NCI-H187 treated with DMSO at 0.1 percent for 48 hours (cell line): Measurements from ENCODE around the gene GPR21.

ENCODE experiments used
- DNase-seq: peaks from one replicate; lab custom pipeline; 2025; lab: John Stamatoyannopoulos, UW

The GPR21 gene

DNA sequence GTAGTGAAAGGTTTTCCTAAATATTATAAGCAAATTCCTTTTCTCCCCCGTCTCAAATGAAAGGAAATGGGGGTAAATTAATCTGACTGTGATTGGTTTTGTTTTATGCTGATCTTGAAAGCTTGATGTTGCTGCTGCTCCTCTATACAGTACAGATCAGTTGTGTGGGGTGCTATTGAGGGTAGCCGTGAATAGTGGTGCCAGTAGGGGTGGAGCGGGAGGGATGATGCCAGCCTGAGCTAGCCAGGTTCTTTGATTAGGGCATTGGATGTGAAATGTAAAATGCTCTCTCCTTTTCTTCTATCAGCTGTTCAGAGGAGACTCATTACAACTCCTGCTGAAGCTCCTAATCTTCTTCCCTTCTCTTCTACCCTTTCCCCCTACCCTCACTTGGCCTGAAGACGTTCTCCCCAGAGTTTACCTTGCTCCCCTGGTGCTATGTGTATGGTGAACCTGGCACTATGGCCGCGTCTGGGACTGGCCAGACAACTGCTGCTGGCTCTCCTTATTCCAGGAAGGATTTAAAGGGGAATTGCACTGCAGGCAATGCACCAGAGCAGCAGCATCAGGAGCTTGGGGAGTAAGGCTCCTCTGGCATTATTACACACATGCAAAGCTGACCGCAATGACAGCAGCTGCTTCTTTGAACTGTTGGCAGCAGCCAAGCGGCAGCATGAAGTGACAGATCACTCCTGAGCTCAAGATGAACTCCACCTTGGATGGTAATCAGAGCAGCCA, 566 bp downstream of the GPR21 start:
- no peak for DNase-seq

DNA sequence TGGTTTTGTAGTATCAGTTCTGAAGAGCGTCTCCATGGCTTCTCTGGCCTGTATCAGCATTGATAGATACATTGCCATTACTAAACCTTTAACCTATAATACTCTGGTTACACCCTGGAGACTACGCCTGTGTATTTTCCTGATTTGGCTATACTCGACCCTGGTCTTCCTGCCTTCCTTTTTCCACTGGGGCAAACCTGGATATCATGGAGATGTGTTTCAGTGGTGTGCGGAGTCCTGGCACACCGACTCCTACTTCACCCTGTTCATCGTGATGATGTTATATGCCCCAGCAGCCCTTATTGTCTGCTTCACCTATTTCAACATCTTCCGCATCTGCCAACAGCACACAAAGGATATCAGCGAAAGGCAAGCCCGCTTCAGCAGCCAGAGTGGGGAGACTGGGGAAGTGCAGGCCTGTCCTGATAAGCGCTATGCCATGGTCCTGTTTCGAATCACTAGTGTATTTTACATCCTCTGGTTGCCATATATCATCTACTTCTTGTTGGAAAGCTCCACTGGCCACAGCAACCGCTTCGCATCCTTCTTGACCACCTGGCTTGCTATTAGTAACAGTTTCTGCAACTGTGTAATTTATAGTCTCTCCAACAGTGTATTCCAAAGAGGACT, 1.5 kb downstream of the GPR21 start:
- no peak for DNase-seq

DNA sequence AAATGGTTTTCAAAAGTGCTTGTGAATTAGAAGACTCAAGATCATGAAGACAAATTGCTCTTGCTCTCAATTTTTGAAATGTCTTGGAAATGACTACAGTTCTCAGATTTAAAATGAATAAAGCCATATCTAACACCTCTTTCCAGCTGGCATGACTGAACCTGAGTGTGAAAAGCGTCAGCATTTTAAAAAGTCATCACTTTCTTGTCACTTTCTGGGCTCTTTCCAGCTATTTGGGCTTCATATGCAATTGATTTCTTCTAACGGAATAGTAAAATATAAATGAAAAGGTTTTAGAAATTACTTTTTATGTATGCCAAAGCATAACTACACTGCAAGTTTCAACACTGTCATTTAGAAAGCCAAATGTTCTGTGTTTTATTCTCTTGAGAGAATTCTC, 2.3 kb downstream of the GPR21 start:
- no peak for DNase-seq

DNA sequence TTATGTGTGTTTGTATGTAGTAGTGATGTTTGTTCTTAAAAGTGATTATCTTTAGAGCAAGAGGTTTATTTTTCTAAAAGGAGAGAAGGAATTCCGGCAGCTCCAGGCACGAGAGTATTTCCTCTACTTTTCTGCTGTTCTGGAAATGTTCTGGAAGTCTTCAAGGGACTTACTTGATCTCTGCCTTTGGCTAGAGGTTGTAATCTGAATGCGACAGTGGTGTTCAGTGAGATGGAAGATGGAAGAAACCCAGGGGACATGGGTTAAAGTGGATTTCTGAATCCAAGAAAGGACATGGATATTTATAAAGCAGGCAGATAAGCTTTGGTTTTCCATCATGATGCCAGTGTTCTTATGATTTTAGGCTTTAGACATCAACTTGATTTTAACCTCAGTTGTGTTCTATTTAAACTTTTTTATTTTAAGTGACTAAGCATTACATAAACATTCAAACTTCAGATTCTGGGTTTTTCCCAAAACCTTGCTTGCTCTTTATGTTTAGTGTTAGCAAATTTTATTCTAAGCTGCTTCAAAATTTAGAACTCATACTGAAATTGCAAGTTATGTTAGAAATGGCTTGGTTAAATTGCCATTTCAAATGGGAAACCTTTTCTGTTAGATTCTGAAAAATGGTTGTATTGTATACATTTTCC, 3.6 kb downstream of the GPR21 start:
- DNase-seq, result no peak

DNA sequence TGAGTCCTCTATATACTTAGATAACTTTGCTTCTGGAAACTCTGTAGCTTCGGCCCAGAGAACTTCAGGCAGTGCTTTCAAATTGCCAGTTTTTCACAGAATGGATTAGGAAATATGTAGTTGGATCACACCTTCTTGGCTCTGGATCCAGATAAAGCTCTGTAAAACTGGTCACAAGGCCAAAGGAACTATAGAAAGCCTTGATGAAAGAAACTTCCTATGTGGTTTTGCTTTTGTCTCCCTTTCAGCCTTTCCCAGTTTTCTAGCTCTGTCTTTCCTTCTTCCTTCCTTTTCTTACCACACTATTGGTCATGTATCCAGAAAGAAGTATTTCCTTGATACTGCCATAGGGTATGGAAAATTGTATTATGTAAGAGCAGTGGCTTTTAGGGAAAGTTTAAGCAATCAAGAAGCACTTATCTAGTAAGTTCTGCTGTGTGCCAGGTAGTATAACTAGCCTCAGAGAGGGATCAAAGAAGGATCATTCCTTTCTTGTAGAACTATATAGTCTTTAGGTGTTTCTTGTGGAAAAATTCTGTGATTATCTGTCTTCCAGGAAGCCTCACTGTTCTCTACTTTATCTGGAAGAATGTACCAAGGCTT, 6.3 kb downstream of the GPR21 start:
- DNase-seq, result no peak

DNA sequence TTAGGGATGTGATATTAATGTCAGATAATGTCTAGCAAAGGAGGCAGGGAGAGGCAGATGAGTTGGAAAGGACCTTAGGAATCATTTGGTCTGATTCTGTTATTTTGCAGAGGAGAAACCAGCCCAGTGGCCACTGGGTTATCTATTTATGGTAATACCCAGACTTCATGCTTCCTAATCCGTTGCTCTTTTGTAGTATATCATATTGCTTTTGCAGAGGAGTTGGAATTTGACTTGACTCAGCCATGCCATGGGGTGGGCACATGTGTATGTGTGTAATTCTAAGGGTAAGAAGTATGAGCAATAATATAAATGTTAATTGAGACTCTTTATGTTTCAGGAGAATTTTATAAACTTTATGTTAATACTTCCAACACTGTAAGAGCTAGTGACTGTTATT, 7.3 kb downstream of the GPR21 start:
- no peak for DNase-seq

DNA sequence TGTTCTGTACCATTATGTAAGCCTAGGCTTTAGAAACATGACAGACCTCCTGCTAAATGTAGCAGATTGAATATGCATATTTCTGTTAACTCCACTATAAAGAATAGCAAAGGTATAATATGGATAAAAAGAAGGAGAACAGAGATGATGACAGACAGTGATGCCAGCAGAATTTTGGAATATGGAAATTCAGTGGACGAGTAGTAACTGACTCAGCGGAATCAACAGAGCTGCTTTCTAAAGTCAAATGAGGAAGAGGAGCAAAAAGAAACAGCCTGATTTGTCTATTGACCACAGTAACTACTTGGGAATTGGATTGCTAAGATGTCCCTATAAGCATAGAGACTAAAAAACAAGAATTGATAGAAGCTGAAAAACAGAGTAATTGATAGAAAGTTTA, 8.0 kb downstream of the GPR21 start:
- no peak for DNase-seq

DNA sequence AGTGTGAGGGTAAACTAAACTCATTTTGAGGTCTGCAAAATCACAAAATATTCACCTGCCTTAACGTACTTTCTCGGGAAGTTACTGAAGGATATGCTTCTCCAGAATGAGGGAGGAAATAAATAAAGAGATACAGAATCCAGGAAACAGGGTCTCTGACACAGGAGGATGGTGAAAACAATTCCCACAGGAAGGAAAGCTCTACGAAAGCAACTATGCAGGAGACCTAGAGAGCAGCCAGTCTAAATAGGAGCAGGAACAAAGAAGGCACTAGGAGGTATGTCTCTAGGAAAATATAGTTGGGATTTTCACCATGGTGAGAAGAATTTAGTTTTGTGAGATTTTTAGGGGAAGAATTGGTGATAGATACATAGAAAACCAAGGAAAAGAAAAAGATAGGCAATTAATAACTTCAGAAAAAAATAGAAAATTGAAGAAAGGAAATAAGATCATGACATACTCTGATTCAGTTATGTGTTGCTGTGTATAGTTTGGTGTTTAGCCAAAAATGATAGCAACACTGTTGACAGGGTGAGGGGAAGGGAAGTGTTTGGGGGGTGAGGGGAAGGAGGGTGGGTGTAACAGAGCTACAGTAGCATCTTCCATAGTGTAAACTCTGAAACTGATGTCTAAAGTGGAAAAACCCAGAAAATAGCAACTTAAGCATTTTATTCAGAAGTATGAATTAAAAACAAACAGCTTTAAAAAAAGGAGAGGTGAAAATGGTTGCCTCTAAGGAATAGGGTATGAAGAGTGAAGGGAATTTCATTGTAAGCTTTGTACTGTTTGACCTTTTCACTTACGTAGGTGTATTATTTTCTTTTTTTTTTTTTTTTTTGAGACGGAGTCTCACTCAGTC, 9.8 kb downstream of the GPR21 start:
- no peak for DNase-seq

DNA sequence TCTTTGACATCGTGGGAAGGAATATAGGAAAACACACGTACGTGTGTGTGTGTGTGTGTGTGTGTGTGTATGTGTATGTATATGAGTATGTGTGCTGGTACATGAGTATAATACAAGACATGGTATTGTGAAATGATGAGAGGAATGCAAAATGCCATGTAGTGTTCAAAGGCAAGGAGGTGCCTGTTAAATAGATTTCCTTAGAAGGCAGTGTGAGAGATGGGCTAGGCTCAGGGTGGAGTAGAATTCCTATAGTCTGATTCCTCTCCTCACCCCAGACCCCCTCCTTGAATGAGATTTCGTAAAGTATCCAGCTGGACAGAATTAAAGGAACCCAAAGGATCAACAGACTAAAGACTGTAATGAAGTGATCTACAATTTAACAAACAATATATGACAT, 11.1 kb downstream of the GPR21 start:
- DNase-seq, result no peak

DNA sequence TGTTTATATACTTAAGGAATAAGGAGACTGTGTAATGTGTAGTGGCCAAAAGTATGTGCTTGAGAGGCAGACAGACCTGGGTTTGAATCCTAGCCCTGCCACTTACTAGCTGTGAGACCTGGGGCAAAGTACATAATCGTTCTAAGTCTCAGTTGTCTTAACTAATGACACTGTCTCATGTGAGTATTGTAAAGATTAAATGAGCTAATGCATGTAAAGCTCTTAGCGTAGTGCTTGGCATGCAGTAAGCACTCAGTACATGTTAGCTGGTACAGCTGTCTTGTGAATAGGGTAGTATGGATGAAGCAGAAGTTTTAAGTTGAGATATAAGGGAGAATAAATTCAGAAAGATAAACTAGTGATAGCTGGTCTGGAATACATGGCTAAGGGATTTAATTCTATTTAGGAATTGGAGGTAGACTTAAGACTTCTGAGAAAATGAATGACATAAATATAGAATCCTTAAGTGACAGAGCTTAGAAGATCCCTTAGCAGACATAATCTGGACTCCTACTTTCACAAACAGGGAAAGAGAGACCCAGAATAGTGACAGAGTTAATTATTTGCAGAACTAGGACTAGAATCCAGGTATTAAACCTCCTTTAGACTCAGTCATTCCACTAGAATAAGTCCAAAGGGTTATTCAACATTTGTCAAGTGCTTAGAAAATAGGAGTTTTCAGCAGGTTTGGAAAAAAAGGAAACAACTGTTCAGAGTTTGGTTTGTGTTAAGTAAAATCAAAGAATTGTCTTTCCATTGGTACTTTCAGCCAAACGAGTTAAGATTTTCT, 13.1 kb downstream of the GPR21 start:
- DNase-seq, result no peak

DNA sequence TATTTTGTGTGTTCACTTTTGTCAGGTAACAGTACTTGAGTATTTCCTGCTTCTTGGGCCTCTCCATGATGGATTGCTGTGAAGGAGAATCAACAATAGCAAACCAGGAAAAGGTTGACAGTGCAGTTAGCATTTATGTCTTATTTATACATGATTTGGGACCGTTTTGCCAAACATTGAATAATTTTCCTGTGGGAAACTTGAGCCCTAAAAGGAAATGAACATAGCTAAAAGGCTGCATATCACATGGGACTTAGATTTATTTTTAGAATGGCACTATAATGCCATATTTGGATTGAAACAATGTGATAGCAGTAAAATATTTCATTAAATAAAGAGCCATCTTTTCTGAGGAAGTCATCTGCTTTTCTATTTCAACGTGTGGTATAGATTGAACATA, 15.3 kb downstream of the GPR21 start:
- DNase-seq, result no peak

DNA sequence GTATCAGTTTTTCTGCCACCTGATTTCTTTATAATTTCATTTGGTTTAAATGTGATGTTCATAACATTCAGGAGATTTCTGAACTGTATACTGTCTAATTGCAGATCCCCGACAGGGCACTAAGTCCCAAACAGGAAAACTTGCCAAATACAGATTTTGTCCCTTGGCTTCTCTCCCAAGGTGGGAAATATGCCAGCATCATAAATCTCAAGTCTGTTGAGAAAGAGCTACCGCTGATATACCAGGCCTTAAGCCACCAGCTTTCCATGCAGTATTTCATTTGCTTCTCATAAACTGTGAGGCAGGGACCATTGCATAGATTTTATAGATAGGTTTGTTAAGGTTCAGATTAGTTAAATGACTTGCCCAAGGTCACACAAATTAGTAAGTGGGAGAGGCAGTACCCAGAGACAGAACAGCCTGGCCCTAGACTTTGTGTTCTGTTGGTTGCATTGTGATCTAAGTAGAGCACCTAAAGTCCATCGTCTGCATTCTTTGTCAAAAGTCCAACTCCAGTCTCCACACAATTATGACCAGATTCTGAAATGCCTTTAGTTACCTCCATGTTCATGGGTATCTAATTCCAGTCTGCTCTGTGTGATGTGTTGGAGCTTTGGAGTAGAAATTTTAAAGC, 16.2 kb downstream of the GPR21 start:
- DNase-seq, result no peak

DNA sequence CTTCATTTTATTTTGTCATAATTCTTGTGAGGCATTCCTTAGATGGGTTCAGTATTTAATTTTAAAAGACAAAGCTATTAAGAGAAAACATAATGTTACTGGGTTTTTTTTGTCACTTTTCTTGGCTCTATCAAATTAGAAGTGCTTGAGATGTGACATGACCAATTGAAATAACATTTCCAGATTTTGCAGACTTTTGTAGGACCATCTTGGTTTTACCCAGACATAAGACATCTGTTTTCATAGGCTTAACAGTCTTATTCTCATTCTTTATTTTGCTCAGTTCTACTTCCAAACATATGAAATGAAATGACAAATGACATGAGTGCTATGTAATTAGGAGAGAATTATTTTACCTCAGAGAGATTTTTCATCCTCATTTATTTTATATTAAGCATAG, 19.6 kb downstream of the GPR21 start:
- DNase-seq, result no peak

DNA sequence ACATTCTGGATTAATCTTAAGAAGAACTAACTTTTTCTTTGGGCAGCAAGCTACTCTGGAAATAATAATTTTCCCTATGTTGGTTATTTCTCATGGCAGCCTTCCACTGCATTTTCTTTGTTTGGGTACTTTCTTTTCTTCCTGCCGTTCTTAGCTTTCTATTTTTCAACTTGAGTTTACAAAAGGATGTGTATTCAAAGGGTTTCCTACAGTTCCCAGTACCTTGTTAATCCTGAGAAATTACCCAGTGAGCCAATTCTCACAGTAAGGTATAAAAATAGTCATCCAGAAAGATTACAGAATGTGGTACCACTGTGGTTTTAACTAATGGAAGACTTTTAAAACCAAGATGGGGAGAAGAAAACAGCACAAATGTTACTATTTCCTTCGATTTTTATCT, 20.2 kb downstream of the GPR21 start:
- no peak for DNase-seq

DNA sequence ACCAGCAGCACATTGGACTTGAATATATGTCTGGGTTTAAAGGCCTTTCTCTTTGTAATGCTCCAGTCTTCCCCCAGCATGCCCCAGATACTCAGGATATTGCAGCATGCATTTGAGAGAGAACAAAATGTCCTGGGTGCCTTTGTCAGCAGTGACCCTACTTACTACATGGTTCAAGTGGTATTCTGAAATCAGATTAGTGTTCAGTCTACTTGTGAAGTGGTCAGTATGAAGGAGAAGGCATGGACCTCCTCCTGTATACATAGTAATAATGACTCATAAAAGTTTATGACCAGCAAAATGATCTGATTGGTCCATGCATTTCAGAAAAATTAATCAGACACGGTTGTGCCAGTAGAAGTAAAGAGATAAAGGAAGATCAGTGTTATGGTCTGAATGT, 25.4 kb downstream of the GPR21 start:
- DNase-seq, result no peak

DNA sequence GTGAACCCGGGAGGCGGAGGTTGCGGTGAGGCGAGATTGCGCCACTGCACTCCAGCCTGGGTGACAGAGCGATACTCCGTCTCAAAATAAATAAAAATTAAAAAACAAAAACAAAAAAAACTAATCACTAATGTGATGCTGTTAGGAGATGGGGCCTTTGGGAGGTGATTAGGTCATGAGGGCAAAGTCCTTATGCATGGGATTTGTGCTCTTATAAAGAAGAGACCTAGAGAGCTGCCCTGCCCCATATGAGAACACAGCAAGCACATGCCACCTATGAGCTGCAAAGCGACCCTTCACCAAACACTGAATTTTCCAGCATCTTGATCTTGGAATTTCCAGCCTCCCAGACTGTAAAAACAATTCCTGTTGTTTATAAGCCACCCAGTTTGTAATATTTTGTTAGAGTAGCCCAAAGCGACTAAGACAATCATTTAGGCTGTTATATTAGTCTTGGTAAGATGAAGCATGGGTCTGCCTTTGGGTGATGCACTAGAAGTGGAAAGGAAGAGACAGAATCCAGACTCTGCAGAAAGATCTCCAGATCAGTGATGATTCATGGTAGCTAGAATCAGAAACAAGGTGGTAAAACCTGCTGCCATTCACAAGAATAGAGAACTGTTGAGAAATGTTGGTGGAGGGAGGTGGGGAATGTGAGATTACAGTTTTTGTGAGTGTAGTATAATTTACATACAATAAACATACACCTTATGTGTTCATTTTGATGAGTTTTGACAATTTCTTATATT, 26.2 kb downstream of the GPR21 start:
- DNase-seq, result no peak

DNA sequence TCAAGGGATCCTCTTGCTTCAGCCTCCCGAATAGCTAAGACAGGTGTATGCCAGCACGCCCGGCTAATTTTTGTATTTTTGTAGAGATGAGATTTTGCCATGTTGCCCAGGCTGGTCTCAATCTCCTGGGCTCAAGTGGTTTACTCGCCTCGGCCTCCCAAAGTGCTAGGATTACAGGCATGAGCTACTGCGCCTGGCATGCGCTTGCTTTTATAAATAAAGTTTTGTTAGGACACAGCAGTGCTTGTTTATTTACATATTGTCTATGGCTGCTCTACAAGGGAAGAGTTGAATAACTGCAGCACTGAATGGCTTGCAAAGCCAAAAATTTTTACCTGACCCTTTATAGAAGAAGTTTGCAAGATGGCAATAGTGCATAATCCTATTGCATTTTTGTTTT, 27.7 kb downstream of the GPR21 start:
- DNase-seq, result no peak

DNA sequence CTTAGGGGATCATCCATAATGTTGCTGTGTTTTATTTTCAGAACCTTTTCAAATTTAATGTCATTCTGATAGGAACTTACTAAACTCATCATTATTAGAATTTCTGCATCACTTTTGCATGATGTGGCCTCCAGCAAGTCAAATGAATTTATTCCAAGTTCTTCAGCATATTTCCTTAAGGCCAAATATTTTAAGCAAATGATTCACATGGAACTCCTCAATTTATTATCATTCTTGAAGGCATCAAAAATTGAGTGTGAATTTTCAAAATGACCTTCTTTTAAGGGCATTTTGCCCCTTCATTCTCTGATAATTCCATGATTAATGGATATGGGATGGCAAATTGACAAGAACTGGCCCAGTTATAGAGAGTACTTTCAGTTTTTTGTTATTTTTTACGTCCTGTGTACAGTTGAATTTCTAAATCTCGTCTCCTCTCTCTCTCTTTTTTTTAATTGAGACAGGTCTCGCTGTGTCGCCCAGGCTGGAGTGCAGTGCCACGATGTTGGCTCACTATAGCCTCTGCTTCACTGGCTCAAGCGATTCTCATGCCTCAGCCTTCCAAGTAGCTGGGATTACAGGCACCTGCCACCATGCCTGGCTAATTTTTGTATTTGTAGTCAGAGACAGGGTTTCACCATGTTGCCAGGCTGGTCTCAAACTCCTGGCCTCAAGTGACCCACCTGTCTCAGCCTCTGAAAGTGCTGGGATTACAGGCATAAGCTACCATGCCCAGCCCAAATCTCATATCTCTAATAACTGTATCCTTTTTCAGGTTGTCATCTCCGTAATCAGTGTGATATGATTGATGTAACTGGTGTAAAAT, 29.1 kb downstream of the GPR21 start:
- no peak for DNase-seq

DNA sequence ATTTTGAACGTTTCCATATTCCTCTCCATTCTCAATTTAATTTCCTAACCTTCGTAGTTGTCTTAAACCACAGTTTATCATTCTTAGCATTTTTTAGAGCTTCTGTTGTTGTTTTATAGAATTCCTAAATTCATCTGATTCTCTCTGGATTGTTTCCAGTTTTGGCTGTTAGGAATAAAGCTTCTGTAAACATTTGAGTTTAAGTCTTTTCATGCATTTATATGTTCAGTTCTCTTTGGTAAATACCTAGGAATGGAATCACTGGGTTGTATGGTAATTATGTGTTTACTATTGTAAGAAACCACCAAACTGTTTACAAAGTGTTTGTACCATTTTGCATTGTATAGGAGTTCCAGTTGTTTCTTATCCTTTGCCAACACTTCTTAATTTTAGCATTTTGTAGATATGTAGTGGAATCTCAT, 29.7 kb downstream of the GPR21 start:
- DNase-seq, result no peak
